HL-60/S4 treated with phorbol 12-myristate 13-acetate at 8.2 ng/mL for 4 days and 3 days (cell line): Measurements from ENCODE around the gene GFER.

ENCODE experiments used
- in situ Hi-C: fragments of 300-500 bp; cut with MboI; formaldehyde crosslinking; loops from 2 replicates; pipeline ENCODE4 v1.15.0; 2022; ENCODE audit warnings: low sequenced_read_pairs

The GFER gene

GRCh38 chr16:1990351-1991134 lies 6.5 kb downstream of the GFER start:
- in situ Hi-C loops = no loop called here

- in situ Hi-C loops = no loop called here
Measured at GRCh38 chr16:1991135-1991551, 7.2 kb downstream of the GFER start.

- in situ Hi-C loops = no loop called here
Measured at GRCh38 chr16:1991588-1991947, 7.6 kb downstream of the GFER start.

GRCh38 chr16:1991948-1992703 lies 8.1 kb downstream of the GFER start:
- in situ Hi-C loops = no loop called here

DNA sequence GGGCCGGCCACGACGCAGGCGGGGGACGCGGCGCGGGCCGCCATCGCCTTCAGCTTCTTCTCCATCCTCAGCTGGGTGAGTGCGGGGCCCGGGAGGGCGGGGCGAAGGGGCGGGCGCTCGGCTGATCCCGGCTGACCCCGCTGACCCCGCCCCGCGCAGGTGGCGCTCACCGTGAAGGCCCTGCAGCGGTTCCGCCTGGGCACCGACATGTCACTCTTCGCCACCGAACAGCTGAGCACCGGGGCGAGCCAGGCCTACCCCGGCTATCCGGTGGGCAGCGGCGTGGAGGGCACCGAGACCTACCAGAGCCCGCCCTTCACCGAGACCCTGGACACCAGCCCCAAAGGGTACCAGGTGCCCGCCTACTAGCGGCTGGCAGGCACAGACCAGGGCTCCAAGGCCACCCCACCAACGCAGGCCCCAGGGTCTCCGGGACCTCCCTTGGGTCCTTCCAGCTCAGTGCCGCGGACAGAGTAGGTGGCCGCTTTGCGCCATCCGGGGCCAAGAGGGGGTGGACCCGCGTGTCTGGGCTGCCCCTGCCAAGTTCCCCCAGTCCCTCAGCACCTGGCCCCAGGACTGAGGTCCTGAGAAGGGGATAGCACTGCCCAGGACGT lies 8.8 kb downstream of the GFER start:
- in situ Hi-C loops = no loop called here

- in situ Hi-C loops = no loop called here
Measured at GRCh38 chr16:1993731-1994131, 9.7 kb downstream of the GFER start.

- in situ Hi-C loops = no loop called here
Measured at GRCh38 chr16:1997494-1998359, 13.7 kb downstream of the GFER start.

DNA sequence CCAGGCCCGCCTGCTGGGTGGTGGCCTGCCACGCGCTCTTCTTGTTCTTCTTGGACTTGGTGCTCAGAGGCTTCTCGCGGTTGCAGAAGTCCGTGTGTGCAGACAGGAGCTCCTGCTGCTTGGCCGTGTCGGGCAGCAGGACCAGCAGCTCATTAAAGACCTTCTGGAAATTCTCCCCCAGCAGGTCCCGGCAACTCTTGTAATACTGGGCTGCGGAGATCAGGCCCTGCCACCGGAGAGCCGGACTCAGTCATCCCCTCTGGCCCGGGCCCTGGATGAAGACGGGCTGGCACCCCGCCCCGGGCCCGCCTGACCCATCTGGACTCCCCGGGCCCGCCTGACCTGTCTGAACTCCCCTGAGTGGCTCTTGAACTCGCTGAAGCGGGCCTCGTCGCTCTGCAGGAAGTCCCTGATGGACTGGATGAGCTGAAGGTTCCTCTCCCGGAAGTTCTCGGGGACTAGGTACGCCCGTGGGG lies 14.4 kb downstream of the GFER start:
- in situ Hi-C loops = no loop called here

DNA sequence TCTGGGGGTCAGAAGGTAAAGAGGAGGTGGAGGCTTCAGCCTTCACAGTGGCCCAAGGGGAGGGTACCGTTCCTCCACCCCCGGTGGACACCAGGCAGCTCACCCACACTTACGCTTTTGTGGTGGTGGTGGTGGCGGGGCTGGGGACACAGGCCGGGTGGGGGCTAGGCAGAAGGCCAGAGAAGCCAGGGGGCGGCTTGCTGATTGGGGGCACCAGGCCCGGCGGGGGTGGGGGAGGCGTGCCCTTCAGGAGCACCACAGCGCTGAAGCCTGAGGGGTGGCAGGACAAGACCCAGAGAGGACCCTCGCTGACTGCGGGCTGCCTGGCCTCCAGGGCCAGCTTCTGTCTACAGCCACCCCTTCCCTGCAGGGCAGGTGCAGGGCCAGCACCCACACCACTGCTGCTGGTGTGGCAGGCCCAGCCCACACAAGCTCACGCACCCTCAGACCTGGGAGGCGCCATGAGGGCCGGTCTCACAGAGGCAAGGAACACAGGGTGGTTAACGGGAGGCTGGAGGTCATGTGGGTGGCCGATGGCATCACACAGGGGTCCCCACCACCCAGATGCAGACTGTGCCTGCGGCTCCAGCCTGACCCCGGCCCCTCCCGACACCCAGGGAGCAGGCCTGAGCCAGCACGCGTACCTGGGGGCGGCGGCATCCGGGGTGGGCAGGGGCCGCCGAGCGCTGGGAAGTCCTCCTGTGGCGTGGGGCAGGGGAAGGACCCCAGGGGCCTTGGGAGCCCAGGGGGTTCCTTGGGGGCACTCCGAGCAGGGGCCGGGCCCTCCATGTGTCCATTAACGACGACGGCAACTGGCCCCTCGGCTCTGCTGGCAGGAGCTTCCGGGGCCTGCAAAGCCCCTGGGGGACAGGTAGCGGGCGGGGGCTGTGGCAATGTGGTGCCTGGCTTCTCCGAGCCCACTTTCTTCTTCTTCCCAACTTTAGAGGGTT lies 15.1 kb downstream of the GFER start:
- in situ Hi-C loops = no loop called here

DNA sequence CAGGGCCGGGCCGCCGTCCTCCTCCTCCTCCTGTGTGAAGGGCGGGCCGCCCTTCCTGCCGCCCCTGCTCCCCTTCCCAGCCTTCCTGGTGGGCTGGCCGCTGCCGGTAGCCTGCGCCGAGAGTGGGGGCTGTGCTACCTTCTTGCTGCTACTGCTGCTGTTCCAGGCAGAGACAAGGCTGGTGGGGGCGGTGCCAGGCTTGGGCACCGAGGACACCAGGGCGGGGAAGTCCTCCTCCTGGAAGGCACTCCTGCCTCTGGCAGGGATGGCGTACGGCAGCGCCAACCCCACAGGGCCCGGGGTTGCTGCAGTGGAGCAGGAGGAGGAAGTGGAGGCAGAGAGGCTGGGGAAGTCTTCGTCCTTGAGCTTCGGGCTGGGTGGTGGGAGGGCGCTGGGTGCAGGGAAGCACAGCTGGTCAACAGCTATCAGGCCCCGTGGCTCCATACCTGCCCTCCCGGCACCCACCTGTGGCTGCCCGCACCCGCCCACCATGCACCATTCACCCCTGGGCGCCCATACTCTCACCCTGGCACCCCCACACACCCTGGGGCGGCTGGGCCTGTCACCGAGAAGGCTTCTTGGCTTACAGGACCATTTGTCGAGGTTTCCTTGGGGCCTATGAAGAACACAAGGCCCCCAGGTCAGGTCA lies 16.0 kb downstream of the GFER start:
- in situ Hi-C loops = loop anchor here (25.0 kb wide), 1 partner anchor 137 kb away; the partner anchor contains the start of genes PKD1 and RAB26

DNA sequence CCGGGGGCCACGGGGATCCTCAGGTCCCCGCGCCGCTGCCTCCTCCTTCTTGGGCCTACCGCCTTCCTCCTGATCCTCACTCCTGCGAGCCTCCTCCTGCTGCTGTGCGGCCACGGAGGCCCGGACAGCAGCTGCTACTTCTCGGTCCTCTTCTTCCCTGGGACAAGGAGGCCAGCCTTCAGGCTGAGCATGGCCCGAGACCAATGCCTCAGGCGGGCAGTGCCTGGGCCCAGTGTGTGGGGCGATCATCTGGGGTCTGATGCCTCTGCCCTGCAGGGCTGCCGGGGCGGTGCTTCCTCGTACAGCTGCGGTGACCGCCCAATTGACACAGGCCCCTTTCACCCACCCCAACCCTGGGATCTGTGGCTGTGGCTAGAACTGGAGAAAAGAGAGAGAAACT lies 17.0 kb downstream of the GFER start:
- in situ Hi-C loops = loop anchor here (25.0 kb wide), 1 partner anchor 136 kb away; the partner anchor contains the start of genes PKD1 and RAB26

DNA sequence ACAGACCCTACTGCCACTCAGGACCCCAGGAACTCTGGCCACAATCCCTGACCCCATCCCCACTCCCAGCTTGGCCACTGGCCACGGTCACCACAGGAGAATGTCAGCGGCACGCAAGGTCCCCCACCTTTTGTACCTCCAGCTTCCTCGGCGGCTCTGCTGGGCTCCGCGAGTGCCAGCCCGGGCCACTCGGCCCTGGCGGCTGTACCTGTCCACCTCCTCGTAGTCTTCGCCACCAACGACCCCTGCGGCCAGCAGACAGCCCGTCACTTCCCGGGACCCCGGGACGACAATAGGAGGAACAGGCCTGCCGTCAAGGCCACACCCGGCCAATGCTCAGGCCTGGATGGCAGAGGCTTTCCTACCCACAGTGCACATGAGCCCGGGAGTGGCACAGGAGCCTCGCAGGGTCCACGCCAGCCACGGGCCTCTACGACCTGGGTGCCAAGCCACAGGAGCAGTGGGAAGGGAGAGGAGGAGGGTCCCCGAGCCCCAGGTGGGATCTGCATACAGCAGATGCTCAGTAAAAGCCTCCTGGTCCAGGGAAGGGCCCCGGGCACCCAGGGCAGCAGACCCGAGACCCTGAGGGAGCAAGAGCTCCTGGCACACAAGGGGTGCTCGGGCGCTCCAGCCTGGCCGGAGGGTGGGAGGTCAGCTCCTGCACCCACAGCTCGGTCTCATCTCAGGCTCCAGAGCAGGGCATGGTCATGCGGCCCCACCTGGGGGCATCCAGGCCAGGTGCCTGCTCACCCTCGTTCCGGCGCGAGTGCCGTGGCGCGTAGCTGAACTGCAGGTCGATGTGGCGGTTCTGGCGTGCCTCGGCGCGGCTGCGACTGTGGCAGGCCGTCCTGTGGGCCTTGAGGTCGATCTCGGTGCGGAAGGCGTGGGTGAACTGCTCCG lies 17.7 kb downstream of the GFER start:
- in situ Hi-C loops = loop anchor here (25.0 kb wide), 1 partner anchor 136 kb away; the partner anchor contains the start of genes PKD1 and RAB26

- in situ Hi-C loops = loop anchor here (25.0 kb wide), 1 partner anchor 135 kb away; the partner anchor contains the start of genes PKD1 and RAB26
Measured at GRCh38 chr16:2002406-2003230, 18.6 kb downstream of the GFER start.

- in situ Hi-C loops = loop anchor here (25.0 kb wide), 1 partner anchor 134 kb away; the partner anchor contains the start of genes PKD1 and RAB26
Measured at GRCh38 chr16:2003231-2003826, 19.3 kb downstream of the GFER start.

DNA sequence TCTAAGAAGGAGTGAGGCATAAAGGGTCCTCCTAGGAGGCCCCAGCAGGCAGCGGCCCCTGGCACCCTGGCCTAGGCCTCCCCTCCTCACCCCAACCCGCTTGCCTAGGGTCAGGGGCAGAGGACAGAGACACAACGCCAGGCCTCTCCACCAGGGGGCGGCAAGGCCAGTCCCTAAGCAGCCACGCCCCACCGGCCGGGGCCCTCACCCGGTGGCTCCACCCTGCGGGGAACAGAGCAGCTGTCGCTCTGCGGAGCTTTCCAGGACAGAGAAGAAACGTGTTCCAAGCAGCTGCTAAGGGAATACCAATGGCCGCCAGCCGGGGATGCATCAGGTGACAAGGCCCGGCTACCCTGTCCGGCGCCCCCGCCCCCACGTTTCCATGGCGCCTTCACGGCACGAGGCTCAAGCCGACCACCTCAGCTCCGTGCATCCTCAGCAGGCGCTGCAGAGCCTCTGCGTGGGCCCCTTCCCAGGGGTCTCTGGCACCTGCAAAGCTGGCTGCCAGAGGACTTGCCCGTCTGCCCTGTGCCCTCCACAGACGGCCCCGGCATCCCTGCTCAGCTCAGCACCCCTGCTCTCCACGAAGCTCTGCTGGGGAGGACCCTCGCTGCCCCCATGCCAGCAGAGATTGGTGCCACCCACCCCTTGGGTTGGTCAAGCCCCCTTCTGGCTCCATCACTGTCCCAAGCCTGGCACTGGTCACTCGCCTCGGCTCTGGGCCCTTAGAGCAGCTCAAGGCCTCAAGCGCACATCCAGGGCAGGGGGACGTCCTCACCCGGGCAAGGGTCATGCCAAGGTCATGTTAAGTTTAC lies 20.0 kb downstream of the GFER start:
- in situ Hi-C loops = loop anchor here (25.0 kb wide), 1 partner anchor 133 kb away; the partner anchor contains the start of genes PKD1 and RAB26
